GM12892 (cell line): ENCODE measurements around the gene EPHA10.
A peak's percentile ranks its signal among the peaks of the same experiment; 100 is the strongest.
"Not testable (repeated sequence)": the region's sequence is repeated elsewhere in the genome, so short reads cannot be mapped to it uniquely, and the experiment has no call there.

ENCODE experiments used
- DNase-seq: peaks from one replicate; pipeline ENCODE4 v3.0.0; 2011; ENCODE audit not compliant: insufficient read length
- FAIRE-seq: peaks from 2 replicates; lab custom pipeline; 2011; peaks lifted over from hg19 to GRCh38; lab: Jason Lieb, UNC
- POLR2A ChIP-seq: IDR thresholded peaks from 2 replicates; pipeline ENCODE4 v1.6.1; 2011; ENCODE audit warnings: low read depth, low read length, control low read depth
- POLR2AphosphoS5 ChIP-seq: IDR thresholded peaks from 2 replicates; pipeline ENCODE4 v1.6.1; 2011; ENCODE audit warnings: low read depth, low read length, control low read depth
- TAF1 ChIP-seq: IDR thresholded peaks from 2 replicates; pipeline ENCODE4 v1.6.1; 2011; ENCODE audit warnings: low read depth, mild to moderate bottlenecking, control low read depth, low read length, borderline replicate concordance

The EPHA10 gene

DNA sequence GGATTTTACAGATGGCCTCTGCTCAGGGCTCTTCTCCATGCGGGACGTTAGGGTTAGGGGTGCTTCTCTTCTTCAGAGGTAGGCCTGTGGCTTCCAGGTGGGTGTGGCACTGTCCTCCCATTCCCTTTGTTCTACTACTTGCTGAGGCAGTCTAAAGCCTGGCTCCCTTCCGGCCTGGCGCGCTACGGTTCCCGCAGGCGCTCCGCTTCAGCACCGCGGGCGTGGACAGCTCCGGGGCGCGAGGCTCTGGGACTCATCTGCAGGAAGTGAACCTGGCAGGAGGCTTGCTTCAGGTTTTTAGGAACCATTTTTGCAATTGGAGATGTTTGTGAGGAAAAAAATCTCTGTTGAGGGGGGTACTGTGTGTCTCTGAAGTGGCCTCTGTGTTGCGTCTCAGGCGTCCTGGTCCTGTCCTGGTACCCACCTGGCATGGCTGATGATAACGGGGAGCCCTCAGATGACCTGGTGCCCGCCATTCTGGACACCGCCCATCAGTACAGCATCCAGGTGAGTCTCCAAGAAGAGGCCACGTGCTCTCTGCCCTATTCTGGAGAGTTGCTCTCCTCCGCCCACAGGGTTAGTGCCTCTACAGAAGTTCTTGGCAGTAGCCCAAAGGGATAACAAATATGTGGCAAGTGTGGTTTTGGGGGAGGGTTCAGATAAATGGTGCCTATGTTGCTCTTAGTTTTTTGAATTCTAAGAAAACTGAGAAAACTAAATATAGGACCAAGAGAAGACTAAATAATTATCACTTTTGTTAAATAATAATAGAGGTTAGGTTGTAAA is 30.6 kb upstream of the EPHA10 start:
- DNase-seq (no peak), FAIRE-seq (no peak)

DNA sequence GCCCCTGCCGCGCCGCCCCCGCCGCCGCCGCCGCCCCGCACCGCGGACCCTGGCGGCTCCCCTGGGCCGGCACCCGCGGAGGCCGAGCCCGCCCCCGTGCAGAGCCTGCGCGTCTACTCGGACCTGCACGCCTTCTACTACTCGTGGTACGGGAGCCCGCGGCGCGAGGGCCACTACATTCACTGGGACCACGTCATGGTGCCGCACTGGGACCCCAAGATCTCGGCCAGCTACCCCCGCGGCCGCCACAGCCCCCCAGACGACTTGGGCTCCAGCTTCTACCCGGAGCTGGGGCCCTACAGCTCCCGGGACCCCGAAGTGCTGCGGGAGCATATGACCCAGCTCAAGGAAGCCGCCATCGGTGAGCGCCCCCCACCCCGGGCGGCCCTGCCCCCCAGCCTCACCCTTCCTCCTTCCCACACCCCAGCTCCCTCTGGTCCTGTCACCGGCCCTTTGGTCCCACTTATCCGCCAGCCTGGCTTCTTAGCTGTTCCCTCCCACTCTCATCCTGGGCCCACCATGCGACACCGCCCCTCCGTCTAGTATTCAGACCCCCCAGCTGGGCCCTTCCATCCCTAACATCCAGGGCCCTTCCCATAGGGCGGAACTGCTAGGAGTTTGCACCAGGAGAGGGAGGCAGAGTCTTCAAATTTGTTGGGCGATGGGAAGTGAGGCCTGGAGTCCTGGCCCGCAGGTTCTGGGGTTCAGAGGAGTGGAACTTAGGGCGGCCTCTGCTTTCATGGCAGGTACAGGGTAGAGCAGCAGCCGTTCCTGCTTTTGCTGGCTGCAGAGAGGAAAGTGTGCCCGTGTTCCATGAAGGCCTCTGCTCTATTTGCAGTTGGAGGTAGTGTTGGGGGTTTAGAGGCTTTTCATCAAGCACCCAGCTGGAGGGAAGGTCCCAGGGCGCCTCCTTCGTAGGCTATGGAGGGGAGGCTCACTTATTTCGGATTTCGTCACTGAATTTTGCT is 29.7 kb upstream of the EPHA10 start:
- DNase-seq (no peak), FAIRE-seq (no peak)
- TF ChIP-seq TAF1 (no peak), POLR2A (no peak), POLR2AphosphoS5 (no peak)

More for the DNA sequence above, 30.6 kb upstream of the EPHA10 start:
- no peak for TF ChIP-seq TAF1
- TF ChIP-seq POLR2A, result no peak
- TF ChIP-seq POLR2AphosphoS5, result no peak

DNA sequence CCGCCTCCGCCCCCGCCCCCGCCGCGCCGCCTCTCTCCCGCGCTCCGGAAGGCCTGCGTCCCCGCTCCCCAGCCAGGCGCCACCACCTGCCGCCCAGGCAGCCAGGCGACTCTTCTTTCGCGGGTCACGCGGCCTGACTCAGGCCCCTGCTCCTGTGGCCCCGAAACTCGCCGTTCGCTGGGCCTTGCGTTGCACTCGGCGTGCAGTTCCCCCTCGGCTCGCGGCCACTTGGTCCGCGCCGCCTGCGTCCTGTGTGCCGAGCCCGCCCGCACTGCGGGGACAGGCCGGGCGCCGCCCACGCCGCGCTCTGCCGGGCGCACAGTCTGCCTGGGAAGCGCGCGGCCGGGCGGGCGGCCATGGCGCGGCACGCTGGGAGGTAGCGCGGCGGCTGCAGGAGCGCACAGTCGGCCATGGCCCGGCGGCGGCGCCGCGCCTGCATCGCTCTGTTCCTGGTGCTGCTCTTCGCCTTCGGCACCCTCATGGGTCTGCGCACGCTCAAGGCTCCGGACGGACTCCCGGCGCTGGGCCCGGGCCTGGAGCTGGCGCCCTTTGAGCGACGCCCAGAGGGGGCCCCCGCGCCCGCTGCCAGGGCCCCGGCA is 29.0 kb upstream of the EPHA10 start, which contains the start of gene MANEAL:
MANEAL (plus strand) TSS at position 75 of the 599 bp plus-strand sequence; CDS start at position 411, 336 bp downstream.
- FAIRE-seq (peak; percentile 89), DNase-seq (peak; percentile 76)
- TF ChIP-seq POLR2AphosphoS5, result peak; percentile 49; the same call in 1 of the 2 replicates
- peak; percentile 57; the same call in 1 of the 2 replicates for TF ChIP-seq TAF1
- peak; percentile 62; the same call in 1 of the 2 replicates for TF ChIP-seq POLR2A

DNA sequence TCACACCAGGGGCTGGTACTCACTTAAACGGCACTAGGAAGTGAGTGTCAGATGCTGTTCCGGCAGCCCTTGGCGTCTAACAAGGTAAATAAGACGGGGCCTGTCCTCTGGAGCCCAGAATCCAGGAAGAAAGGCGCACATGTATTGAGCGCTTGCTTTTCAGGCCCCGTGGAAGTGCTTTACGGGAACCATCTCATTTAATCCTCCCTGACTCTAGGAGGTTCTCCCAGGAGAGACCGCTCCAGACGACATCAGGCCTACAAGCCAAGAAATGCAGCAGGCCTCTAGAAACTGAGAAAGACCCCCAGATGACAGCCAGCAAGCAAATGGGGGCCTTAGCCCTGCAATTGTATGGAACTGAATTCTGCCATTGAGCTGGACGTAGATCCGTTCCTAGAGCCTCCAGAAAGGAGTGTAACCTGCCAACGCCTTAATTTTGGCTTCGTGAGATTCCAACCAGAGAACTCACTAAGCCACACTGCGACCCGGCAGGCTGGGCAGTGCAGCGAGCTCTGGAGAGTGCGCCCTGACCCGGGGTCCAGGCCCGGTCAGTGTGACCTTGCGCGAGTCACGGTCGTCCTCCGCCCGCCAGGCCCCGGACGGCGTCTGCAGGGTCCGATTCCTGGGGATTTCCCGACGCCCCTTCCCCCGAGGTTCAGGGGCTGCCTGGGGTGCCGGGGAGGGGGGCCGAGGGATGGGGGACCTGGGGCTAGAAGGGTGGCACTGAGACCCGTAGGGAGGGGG is 28.2 kb upstream of the EPHA10 start:
- TF ChIP-seq POLR2AphosphoS5 (no peak), POLR2A (no peak), TAF1 (no peak)
- no peak for DNase-seq

DNA sequence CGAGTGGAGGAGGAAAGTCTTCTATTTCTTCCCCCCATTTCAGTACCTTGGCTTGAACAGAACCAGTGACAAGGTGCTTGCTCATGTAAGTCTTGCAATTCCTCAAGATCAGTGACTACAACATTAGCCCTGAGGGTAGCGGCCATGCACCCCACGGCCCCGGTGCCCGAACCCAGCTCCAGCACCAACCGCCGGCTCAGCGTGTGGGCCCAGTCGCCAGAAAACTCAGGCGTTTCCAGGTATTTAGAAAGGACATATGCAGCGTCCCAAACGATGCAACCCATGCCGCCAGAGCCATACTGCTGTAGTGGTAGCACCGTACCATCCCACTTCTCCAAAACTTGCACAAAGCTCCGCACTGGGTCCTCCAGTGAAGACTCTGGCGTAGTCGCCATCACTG is 17.6 kb upstream of the EPHA10 start:
- TF ChIP-seq TAF1 (no peak), POLR2A (no peak), POLR2AphosphoS5 (no peak)
- DNase-seq (no peak), FAIRE-seq (no peak)

More for the DNA sequence above, 28.2 kb upstream of the EPHA10 start:
- no peak for FAIRE-seq

DNA sequence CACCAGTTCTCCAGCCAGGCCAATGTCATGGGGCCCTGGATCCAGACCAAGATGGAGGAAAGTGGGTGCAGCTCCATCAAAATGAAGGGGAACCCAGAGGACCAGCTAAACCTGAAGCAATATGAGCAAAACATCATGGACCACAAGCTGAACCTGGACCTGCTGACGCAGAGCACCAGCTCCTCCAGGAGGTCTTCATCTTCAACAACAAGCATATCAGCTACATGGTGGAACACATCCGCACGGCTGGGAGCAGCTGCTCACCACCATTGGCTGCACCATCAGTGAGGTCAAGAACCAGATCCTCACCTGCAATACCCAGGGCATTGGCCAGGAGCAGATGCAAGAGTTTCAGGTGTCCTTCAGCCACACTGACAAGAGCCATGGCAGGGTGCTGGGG is 13.7 kb upstream of the EPHA10 start:
- no peak for DNase-seq
- no peak for FAIRE-seq
- TF ChIP-seq TAF1 (no peak), POLR2A (no peak), POLR2AphosphoS5 (no peak)

DNA sequence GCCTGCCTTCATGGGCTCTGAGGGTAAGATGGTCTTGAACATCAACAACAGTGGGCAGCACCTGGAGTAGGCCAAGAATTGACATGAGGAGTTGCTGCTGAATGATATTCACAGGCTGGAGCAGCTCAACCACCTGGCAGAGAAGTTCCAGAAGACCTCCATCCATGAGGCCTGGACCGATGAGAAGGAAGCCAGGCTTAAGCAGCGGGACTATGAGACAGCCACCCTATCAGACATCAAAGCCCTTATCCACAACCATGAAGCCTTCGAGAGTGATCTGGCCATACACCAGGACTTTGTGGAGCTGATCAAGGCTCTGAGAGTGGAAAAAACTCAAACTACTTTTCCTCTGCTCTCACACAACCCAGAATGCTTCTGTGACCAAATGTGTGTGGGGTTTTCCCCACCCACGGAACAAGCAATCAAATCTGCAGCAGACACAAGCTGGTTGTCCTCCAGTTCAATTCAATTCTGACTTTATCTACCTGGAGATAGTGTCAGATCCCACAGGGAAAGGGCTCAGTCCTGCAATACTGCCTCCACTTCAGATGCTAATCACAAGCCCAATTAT is 12.1 kb upstream of the EPHA10 start:
- DNase-seq (no peak), FAIRE-seq (peak; percentile 48)
- TF ChIP-seq TAF1 (no peak), POLR2AphosphoS5 (no peak), POLR2A (no peak)

DNA sequence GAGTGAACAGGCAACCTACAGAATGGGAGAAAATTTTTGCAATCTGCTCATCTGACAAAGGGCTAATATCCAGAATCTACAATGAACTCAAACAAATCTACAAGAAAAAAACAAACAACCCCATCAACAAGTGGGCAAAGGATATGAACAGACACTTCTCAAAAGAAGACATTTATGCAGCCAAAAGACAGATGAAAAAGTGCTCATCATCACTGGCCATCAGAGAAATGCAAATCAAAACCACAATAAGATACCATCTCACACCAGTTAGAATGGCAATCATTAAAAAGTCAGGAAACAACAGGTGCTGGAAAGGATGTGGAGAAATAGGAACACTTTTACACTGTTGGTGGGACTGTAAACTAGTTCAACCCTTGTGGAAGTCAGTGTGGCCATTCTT is 6.5 kb upstream of the EPHA10 start:
- DNase-seq, FAIRE-seq: not testable (repeated sequence)

DNA sequence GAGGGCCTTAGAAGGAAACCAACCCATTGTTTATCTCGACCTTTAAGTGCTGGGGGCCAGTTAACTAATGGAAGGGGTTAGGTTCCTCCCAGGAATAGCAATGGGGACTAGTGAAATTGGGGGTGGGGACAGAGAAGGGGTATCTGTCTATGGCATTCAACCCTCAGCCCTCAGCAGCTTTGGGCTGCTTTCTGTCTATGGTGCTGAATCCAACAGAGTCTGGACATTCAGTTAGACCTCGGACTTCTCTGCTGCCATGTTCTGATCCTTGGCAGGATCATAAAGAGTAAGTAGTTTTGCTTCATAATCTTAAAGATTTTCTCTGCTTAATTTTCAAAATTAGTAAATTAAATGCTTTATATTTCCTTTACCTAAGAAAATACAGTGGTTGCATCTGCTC is 2.6 kb upstream of the EPHA10 start:
- FAIRE-seq, result no peak
- DNase-seq, result no peak
- TF ChIP-seq POLR2A, result no peak
- no peak for TF ChIP-seq POLR2AphosphoS5
- no peak for TF ChIP-seq TAF1
